HG02884 (cell line): Measurements from ENCODE around the gene BTBD19.
A peak's percentile ranks its signal among the peaks of the same experiment; 100 is the strongest.
"Not testable (repeated sequence)": the region's sequence is repeated elsewhere in the genome, so short reads cannot be mapped to it uniquely, and the experiment has no call there.

Source experiments
- ATAC-seq: cut with Tn5 transposase; IDR thresholded peaks from one replicate; pipeline ENCODE4 v1.9.1; 2021; ENCODE audit warnings: mild to moderate bottlenecking, moderate library complexity; ENCODE audit not compliant: unreplicated experiment

Gene BTBD19

DNA sequence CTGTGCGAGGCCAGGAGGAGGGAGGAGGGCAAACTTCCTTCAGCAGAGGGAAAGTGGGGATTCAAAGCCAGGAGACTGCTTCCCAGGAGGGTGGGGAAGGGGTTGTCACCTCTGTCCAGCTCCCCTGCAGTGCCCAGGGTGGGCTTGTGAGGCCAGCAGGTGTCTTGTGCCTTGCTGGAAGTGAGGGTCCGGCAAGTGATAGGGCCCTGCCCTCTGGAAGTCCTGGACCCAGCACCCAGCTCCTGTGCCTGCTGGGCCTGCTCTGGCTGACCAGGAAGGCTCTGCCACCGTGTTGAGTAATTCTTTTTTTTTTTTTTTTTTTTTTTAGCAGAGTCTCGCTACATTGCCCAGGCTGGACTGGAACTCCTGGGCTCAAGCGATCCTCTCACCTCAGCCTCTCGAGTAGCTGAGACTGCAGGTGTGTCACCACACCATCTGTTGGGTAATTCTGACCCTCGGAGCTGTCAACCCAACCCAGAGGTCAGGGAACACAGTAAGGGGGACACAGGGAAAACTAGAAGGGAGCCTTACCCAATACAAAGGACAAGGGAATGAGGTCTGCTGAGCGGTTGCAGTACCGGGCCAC, 21.4 kb upstream of the BTBD19 start:
- ATAC-seq, result no peak

DNA sequence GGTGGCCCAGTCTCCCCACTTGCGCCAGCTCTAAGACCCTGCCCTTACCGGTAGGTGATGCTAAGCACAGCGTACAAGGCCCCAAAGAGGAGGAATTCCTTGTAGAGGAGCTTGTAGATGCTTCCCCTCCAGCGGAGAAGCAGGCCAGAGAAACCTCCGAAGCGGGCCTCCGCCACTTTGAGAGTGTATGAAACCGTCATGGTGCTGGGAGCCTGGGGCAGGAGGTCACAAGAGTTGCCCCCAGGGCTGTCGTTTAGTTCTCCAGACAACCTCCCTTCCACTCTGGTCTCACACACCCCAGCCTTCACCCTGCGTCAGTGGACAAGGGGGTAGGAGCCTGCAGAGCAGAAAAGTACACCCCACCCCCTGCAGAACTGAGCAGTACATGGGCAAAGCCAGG, 20.8 kb upstream of the BTBD19 start:
- ATAC-seq, result no peak

GRCh38 chr1:44788120-44788860, 20.0 kb upstream of the BTBD19 start, which contains the start of gene BEST4:
Gene BEST4 (minus strand): TSS chr1:44788170. CDS start chr1:44787705, 465 bp downstream.
- ATAC-seq, result no peak

DNA sequence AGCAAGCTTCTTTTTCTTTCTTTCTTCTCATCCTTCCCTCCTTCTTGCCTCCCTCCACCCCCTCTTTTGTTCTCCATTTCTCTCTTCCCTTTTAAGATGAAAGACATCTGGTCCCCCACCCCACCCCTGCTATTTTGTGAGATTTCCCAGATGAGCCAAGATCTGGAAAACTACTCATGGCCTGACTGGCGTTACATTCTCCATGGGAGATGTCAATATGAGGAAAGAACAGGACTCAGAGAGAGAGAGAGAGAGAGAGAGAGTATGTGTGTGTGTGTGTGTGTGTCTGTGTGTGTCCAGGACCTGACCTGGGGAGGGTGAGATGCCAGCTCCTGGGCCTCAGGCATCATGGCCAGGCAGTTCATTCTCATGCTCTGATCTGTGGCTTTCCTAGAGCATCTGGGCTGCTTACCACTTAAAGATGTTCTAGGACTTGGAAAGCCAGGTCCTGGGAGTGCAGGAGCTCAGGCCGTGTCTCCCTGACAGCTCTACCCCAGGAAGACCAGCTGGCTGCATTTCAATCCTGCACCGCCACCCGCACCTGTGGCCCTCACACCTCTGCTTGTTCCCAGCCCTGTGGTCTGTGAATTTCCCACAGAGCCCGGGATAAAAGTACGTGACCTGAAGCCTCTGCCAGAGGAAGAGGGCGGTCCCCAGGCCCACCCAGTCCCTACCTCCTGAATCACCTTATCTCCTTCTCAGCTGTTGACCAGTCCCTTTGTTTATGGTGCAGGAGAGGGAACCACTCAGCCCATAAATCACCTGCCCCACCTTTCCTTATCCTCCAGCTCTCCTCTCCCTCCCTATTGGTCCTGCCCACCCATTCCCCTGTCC, 17.1 kb upstream of the BTBD19 start:
- ATAC-seq, result no peak

DNA sequence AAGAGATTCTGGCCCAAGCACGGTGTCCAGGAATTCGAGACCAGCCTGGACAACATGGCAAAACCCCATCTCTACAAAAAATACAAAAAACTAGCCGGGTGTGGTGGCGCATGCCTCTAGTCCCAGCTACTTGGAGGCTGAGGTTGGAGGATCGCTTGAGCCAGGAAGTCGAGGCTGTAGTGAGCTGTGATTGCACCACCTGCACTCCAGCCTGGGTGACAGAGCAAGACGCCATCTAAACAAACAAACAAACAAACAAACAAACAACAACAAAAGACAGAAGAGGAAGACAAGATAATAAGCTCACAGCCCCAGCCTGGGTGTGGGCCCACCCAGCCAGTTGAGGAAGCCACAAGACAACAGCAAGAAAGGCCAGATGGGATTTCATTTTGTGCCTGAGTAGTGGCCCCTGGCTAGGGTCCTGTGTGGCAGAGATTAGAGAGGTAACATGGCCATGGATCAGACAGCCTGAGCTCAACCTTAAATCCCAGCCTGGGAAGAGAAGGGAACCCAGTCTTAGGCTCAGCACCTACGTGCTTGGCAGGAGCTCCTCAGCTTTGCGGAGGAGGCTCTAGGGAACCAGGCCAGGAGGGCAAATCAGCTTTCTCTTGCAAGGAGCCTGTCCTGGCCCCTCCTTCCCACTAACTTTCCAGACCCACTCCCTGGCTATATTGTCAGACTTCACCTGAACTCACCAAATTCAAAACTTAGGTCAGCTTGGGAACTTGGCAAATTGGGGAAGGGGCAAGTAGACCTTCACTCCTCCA, 15.4 kb upstream of the BTBD19 start:
- ATAC-seq, result no peak

DNA sequence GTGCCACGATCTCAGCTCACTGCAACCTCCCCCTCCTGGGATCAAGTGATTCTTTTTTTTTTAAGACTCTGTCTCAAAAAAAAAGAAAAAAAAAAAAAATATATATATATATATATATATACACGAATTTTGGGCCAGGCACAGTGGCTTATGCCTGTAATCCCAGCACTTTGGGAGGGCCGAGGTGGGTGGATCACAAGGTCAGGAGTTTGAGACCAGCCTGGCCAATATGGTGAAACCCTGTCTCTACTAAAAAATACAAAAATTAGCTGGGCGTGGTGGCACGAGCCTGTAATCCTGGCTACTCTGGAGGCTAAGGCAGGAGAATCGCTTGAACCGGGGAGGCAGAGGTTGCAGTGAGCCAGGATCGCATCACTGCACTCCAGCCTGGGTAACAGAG, 10.4 kb upstream of the BTBD19 start:
- not testable (repeated sequence) for ATAC-seq

GRCh38 chr1:44798481-44799365, 9.6 kb upstream of the BTBD19 start:
- ATAC-seq, result no peak

DNA sequence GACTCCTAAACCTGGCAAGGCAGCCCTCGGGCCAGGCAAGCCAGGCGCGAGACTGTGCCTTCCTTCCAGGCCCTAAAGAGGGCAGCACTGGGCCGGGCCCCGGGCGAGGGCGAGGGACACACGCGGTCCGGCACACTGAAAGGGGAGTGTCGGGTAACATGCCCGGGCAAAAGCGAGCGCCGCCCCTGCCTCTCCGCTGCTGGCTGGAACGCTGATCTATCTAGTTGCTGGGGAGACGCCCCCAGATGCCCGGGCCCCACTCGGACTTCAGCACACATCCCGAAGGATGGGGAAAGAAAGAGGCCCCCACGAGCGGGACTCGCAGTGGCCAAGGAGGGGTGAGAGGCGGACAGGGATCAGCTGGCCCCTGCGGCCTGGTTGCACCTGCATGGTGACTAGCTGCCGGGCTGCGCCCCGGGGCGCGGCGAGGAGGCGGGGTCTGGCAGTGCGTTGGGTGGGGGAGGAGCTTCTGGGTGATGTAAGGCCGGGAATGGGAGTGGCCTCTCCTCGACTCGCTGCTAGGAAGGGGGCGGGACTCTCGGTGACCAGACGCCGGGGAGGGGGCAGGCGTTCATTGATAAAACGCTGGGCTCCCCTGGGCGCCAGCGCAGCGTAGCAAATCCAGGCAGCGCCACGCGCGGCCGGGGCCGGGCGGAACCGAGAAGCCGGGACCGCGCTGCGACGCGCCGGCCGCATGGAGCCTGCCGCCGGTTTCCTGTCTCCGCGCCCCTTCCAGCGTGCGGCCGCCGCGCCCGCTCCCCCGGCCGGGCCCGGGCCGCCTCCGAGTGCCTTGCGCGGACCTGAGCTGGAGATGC, 8.3 kb upstream of the BTBD19 start, which contains the start of gene PLK3:
PLK3 (plus strand) TSS at position 608 of the 815 bp plus-strand sequence; CDS start at position 695, 87 bp downstream.
- peak; percentile 83 for ATAC-seq

- ATAC-seq, result no peak
These were observed 6.6 kb upstream of the BTBD19 start for GRCh38 chr1:44801491-44802305.

DNA sequence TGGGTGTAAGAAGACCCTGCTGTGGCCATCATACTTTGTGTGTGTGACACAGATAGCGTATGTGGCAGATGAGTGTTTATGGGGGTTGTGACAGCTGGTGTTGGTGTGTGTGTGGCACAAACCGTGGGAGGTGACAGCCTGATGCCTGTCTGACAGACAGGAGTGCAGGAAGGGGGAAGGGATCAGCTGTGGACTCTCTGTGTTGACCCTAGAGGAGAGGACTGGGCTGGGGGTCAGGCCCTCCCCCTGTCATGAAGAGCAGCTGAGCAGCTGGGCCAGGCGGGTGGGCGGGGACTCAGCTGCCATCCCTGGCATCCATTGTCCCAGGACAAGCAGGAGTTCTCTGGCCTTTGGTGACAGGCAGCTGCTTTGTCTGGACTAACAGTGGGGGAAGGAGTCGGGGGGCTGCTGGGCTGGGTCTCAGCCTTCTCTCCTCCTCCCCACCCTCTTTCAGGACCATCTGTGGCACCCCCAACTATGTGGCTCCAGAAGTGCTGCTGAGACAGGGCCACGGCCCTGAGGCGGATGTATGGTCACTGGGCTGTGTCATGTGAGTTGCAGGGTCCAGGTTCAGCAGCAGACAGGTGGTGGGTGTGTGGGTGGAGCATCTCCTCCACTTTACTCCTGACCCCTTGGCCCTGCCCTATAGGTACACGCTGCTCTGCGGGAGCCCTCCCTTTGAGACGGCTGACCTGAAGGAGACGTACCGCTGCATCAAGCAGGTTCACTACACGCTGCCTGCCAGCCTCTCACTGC, 5.8 kb upstream of the BTBD19 start:
- ATAC-seq, result no peak

DNA sequence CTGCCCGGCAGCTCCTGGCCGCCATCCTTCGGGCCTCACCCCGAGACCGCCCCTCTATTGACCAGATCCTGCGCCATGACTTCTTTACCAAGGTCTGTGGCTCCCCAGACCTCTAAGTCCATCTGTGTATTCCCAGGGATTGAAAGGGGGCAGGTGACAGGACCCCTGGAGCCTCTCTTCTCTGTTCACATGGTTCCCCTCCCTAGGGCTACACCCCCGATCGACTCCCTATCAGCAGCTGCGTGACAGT, 5.3 kb upstream of the BTBD19 start:
- no peak for ATAC-seq

- no peak for ATAC-seq
These were observed 4.8 kb upstream of the BTBD19 start for GRCh38 chr1:44803312-44804095.

DNA sequence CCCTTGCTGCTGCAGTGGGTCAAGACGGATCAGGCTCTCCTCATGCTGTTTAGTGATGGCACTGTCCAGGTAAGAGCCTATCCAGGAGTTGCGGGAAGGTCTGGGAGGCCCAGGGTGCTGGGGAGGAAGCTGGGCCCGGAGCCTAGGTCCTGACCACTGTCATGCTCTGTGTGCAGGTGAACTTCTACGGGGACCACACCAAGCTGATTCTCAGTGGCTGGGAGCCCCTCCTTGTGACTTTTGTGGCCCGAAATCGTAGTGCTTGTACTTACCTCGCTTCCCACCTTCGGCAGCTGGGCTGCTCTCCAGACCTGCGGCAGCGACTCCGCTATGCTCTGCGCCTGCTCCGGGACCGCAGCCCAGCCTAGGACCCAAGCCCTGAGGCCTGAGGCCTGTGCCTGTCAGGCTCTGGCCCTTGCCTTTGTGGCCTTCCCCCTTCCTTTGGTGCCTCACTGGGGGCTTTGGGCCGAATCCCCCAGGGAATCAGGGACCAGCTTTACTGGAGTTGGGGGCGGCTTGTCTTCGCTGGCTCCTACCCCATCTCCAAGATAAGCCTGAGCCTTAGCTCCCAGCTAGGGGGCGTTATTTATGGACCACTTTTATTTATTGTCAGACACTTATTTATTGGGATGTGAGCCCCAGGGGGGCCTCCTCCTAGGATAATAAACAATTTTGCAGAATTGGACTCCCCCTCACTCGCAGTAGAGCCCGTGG, 2.9 kb upstream of the BTBD19 start:
- no peak for ATAC-seq

DNA sequence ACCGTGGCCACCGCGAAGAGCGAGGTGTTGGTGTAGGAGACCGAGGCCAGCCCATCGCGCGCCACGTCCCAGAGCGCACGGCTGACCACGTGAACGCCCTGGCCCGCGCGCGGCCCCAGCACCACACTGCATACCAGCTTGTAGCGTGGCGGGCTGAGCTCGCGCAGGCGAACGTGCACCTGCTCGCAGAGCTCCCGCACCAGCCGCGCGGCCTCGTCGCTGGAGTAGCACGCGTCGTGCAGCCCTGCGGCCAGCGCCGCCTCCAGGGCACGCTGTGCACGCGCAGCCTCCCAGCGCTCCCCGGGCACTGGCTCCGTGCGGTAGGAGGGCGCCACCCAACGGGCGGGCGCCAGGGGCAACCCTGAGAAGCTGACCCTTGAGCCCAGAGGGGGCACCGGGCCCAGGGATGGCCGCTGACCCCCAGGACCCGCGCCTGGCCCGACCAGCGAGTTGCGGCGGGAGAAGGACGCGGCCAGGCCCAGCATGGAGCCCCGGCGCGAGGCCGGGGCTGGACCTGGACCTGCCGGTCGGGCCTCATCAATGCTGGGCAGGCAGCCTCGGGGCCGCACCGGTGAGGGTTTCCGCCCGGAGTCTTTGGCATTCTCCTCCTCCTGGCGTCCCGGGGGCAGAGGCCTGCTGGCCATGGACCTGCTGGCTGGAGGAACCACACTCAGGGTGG, 2.2 kb upstream of the BTBD19 start:
- ATAC-seq, result no peak

DNA sequence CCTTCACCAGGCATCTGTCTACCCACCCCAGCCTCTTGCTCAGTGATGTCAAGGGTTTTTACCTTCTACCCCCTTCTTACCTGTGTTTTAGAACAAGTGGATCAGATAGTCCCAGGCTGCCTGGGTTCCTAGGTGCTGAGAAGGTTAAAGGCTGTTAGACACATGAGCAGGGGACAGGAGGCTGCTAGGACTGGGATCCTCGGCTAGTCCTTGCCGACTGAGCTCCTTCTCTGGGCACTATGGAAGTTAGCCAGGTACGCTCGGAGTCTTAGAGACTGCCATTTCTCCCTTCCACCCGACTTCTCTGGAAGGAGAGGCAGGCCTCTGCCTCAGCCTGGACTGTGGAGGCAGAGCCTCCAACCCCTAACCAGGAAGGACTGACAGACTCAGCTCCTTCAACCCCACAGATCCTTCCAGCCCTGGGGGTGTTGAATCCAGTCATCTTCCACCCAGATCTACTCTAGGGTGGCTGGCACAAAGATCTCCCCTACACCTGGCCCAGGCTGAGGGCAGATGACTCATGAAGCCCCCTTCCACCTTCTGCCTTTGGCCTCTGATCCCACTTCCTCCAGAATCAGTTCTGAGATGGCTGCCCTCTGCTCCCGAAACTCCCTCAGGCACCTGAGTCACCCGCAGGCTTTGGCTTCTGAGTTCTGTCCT, 1.5 kb upstream of the BTBD19 start, which contains the start of gene DYNLT4:
DYNLT4 (minus strand) TSS at position 648 of the 660 bp plus-strand sequence. CDS start 683 bp downstream, outside the sequence.
- no peak for ATAC-seq
